GM23338 (cell line): ENCODE results near the gene THOP1. TPM values are rescaled to one million over a fixed set of nuclear protein-coding genes. Genes with fewer than 3 reads are reported as not detected.

Experiments
- ATAC-seq: fragments of 200-7000 bp; cut with Tn5 transposase; 3 replicates; pipeline ENCODE4 v1.9.1; 2020
- DNase-seq: peaks from one replicate; pipeline ENCODE4 v3.0.0-alpha.2; 2015; ENCODE audit warnings: low spot score
- H2AFZ ChIP-seq: fragments of 200-600 bp; sonication (generic); 2 replicates; pipeline ENCODE4 v1.8.0; 2016; ENCODE audit warnings: antibody characterized with exemption, mild to moderate bottlenecking, moderate library complexity
- H3F3A ChIP-seq: fragments of 200-600 bp; sonication (generic); replicated peaks from 2 replicates; pipeline ENCODE4 v1.8.0; 2017; ENCODE audit warnings: antibody characterized with exemption, mixed run types, low read depth
- H3K27ac ChIP-seq: fragments of 200-600 bp; sonication (generic); 2 replicates; pipeline ENCODE4 v1.6.1; 2016; ENCODE audit warnings: low read depth
- H3K27me3 ChIP-seq: fragments of 200-600 bp; sonication (generic); 2 replicates; pipeline ENCODE4 v1.8.0; 2016; ENCODE audit warnings: mild to moderate bottlenecking, mixed run types, moderate library complexity; ENCODE audit not compliant: insufficient read depth
- H3K36me3 ChIP-seq: fragments of 200-600 bp; sonication (generic); 2 replicates; pipeline ENCODE4 v1.8.0; 2016; ENCODE audit warnings: mild to moderate bottlenecking; ENCODE audit not compliant: insufficient read depth
- H3K4me1 ChIP-seq: fragments of 200-600 bp; sonication (generic); 2 replicates; pipeline ENCODE4 v1.8.0; 2016; ENCODE audit warnings: mild to moderate bottlenecking, moderate library complexity; ENCODE audit not compliant: insufficient read depth
- H3K4me2 ChIP-seq: fragments of 200-600 bp; sonication (generic); 2 replicates; pipeline ENCODE4 v1.7.1; 2017; ENCODE audit warnings: mixed run types
- H3K4me3 ChIP-seq: fragments of 200-600 bp; sonication (generic); 2 replicates; pipeline ENCODE4 v1.6.1; 2016; ENCODE audit warnings: mixed run types
- H3K79me2 ChIP-seq: fragments of 200-600 bp; sonication (generic); replicated peaks from 2 replicates; pipeline ENCODE4 v1.8.0; 2017; ENCODE audit warnings: mild to moderate bottlenecking; ENCODE audit not compliant: insufficient read depth
- H3K9me2 ChIP-seq: fragments of 200-600 bp; sonication (generic); 2 replicates; pipeline ENCODE4 v1.8.0; 2017; ENCODE audit not compliant: insufficient read depth
- H4K20me1 ChIP-seq: fragments of 200-600 bp; sonication (generic); replicated peaks from 2 replicates; pipeline ENCODE4 v1.8.0; 2017; ENCODE audit warnings: mild to moderate bottlenecking; ENCODE audit not compliant: insufficient read depth
- H3K27ac Mint-ChIP-seq: 2 replicates; pipeline ENCODE4 v1.8.0; 2020; ENCODE audit warnings: inconsistent platforms, mild to moderate bottlenecking, moderate library complexity, mixed read lengths
- H3K27me3 Mint-ChIP-seq: 3 replicates; pipeline ENCODE4 v1.8.0; 2022; ENCODE audit warnings: low read depth, mild to moderate bottlenecking, moderate library complexity, mixed read lengths, inconsistent platforms; ENCODE audit not compliant: insufficient read depth, poor library complexity
- H3K36me3 Mint-ChIP-seq: 3 replicates; pipeline ENCODE4 v1.8.0; 2021; ENCODE audit warnings: low read depth, mild to moderate bottlenecking, inconsistent platforms, moderate library complexity, mixed read lengths
- H3K4me1 Mint-ChIP-seq: 3 replicates; pipeline ENCODE4 v1.8.0; 2020; ENCODE audit warnings: mild to moderate bottlenecking, inconsistent platforms, mixed read lengths
- H3K4me3 Mint-ChIP-seq: 3 replicates; pipeline ENCODE4 v1.8.0; 2021; ENCODE audit warnings: moderate library complexity, mild to moderate bottlenecking, inconsistent platforms, mixed read lengths
- H3K9me3 Mint-ChIP-seq: 3 replicates; pipeline ENCODE4 v1.8.0; 2020; ENCODE audit warnings: moderate library complexity, mild to moderate bottlenecking, inconsistent platforms, mixed read lengths
- CREB1 ChIP-seq: fragments of 250-450 bp; sonication (Bioruptor Pico); IDR thresholded peaks from 2 replicates; pipeline ENCODE4 v1.5.0; 2020; ENCODE audit warnings: low read depth, mild to moderate bottlenecking, moderate library complexity
- EZH2 ChIP-seq: fragments of 200-600 bp; sonication (generic); IDR thresholded peaks from one replicate; pipeline ENCODE4 v1.8.0; 2017; ENCODE audit warnings: antibody characterized with exemption, mild to moderate bottlenecking, low read depth; ENCODE audit not compliant: unreplicated experiment
- EZH2phosphoT487 ChIP-seq: fragments of 200-600 bp; sonication (generic); IDR thresholded peaks from one replicate; pipeline ENCODE4 v1.8.1; 2018; ENCODE audit warnings: antibody characterized with exemption; ENCODE audit not compliant: unreplicated experiment
- JUNB ChIP-seq: IDR thresholded peaks from one replicate; pipeline ENCODE4 v1.6.1; 2016; ENCODE audit warnings: antibody characterized with exemption; ENCODE audit not compliant: unreplicated experiment
- NANOG ChIP-seq: IDR thresholded peaks from 2 replicates; pipeline ENCODE4 v1.6.1; 2016; ENCODE audit warnings: antibody characterized with exemption, borderline replicate concordance
- POLR2AphosphoS5 ChIP-seq: IDR thresholded peaks from 2 replicates; pipeline ENCODE4 v1.6.1; 2016; ENCODE audit warnings: antibody characterized with exemption, low read depth
- STAT1 ChIP-seq: IDR thresholded peaks from one replicate; pipeline ENCODE4 v1.6.1; 2016; ENCODE audit warnings: antibody characterized with exemption; ENCODE audit not compliant: unreplicated experiment
- ZNF114 ChIP-seq: fragments of 250-450 bp; sonication (Bioruptor Pico); IDR thresholded peaks from 2 replicates; pipeline ENCODE4 v1.5.0; 2020; ENCODE audit warnings: mild to moderate bottlenecking, moderate library complexity
- ZNF331 ChIP-seq: fragments of 250-450 bp; sonication (Bioruptor Pico); IDR thresholded peaks from 2 replicates; pipeline ENCODE4 v1.5.0; 2020; ENCODE audit warnings: low read depth, mild to moderate bottlenecking, moderate library complexity
- polyA plus RNA-seq: library from polyadenylated mRNA; unstranded; fragments of >200 nt; fragmentation: Nextera tagmentation; extraction: Ambion mirVana; gene quantifications from 2 replicates; pipeline ENCODE4 v1.2.1, GENCODE V29; 2016
- total RNA-seq: library from RNA; depleted of rRNA; stranded (reverse); fragments of >200 nt; shearing (Covaris generic); gene quantifications from 2 replicates; pipeline ENCODE4 v1.2.3, GENCODE V29; 2014
- TF ChIP-seq, protein P1 (sequence below): fragments of 250-450 bp; sonication (Bioruptor Pico); IDR thresholded peaks from 2 replicates; pipeline ENCODE4 v1.5.0; 2020; ENCODE audit warnings: mild to moderate bottlenecking, moderate library complexity
- TF ChIP-seq, protein P2 (sequence below), 2 experiments: fragments of 200-600 bp in 1 of 2; sonication (generic) in 1 of 2; conservative IDR thresholded peaks; 2 replicates each; pipeline versions ENCODE4 v1.5.1 to v1.6.1; 2016 to 2017; ENCODE audit warnings: antibody characterized with exemption in 2 of 2, low read depth in 2 of 2, mild to moderate bottlenecking in 2 of 2, moderate library complexity in 1 of 2
- TF ChIP-seq, protein P3 (sequence below): IDR thresholded peaks from 2 replicates; pipeline ENCODE4 v1.6.1; 2016; ENCODE audit warnings: antibody characterized with exemption
- TF ChIP-seq, protein P4 (sequence below): IDR thresholded peaks from one replicate; pipeline ENCODE4 v1.6.1; 2018; ENCODE audit warnings: antibody characterized with exemption; ENCODE audit not compliant: unreplicated experiment

Gene THOP1
- total and polyA plus RNA-seq, 2 experiments from 2014 or later: 110 to 229 TPM

DNA sequence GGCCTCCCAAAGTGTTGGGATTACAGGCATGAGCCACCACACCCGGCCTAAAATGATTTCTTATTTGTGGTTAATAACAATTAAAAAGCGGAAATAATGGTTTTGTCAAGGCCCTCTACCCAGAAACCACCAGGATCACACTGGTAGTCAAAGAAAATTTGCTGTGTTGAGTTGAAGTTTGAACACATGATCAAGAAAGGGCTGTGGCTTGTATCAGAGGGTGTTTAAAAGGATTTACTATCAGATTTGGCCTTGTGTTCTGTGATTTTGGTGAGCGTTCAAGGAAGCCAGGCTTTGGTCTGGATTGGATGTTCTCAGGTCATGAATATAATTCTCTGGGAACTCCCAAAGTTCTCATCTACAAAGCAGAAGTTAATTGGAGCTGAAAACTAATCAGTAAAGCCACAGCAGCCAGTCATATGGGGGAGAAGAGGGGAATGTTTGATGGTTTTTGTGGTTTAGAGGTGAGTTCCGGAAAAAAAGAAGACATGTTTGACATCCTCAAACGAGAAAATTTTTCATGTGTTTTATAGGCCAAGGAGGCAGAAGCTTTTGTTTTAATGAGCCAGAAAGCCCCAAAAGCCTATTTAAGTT lies 71.3 kb downstream of the THOP1 start:
- no peak for DNase-seq
- Histone ChIP-seq H3K9me2 (no peaks in the 10 kb centered on the region), H3K4me3 (no peak overlapping the region), H3K4me2 (no peak overlapping the region), H3K27me3 (no peaks in the 10 kb centered on the region), H3K79me2 (no peaks in the 10 kb centered on the region), H3F3A (no peaks in the 10 kb centered on the region), H3K27ac (no peak overlapping the region), H3K36me3 (peaks cover 45% of the 10 kb centered on the region), H3K4me1 (no peaks in the 10 kb centered on the region), H2AFZ (no peak overlapping the region), H4K20me1 (no peaks in the 10 kb centered on the region)
- Mint-ChIP-seq H3K27me3 (peaks cover 11% of the 10 kb centered on the region), H3K36me3 (peaks cover 67% of the 10 kb centered on the region), H3K9me3 (peaks cover 95% of the 10 kb centered on the region), H3K27ac (no peak overlapping the region), H3K4me1 (no peaks in the 10 kb centered on the region), H3K4me3 (no peak overlapping the region)
- no peak for ATAC-seq
- no peak for TF ChIP-seq EZH2phosphoT487
- no peak for TF ChIP-seq EZH2
- TF ChIP-seq ZNF114 (CRISPR knock-in tag): no peak
- TF ChIP-seq, protein P1, sequence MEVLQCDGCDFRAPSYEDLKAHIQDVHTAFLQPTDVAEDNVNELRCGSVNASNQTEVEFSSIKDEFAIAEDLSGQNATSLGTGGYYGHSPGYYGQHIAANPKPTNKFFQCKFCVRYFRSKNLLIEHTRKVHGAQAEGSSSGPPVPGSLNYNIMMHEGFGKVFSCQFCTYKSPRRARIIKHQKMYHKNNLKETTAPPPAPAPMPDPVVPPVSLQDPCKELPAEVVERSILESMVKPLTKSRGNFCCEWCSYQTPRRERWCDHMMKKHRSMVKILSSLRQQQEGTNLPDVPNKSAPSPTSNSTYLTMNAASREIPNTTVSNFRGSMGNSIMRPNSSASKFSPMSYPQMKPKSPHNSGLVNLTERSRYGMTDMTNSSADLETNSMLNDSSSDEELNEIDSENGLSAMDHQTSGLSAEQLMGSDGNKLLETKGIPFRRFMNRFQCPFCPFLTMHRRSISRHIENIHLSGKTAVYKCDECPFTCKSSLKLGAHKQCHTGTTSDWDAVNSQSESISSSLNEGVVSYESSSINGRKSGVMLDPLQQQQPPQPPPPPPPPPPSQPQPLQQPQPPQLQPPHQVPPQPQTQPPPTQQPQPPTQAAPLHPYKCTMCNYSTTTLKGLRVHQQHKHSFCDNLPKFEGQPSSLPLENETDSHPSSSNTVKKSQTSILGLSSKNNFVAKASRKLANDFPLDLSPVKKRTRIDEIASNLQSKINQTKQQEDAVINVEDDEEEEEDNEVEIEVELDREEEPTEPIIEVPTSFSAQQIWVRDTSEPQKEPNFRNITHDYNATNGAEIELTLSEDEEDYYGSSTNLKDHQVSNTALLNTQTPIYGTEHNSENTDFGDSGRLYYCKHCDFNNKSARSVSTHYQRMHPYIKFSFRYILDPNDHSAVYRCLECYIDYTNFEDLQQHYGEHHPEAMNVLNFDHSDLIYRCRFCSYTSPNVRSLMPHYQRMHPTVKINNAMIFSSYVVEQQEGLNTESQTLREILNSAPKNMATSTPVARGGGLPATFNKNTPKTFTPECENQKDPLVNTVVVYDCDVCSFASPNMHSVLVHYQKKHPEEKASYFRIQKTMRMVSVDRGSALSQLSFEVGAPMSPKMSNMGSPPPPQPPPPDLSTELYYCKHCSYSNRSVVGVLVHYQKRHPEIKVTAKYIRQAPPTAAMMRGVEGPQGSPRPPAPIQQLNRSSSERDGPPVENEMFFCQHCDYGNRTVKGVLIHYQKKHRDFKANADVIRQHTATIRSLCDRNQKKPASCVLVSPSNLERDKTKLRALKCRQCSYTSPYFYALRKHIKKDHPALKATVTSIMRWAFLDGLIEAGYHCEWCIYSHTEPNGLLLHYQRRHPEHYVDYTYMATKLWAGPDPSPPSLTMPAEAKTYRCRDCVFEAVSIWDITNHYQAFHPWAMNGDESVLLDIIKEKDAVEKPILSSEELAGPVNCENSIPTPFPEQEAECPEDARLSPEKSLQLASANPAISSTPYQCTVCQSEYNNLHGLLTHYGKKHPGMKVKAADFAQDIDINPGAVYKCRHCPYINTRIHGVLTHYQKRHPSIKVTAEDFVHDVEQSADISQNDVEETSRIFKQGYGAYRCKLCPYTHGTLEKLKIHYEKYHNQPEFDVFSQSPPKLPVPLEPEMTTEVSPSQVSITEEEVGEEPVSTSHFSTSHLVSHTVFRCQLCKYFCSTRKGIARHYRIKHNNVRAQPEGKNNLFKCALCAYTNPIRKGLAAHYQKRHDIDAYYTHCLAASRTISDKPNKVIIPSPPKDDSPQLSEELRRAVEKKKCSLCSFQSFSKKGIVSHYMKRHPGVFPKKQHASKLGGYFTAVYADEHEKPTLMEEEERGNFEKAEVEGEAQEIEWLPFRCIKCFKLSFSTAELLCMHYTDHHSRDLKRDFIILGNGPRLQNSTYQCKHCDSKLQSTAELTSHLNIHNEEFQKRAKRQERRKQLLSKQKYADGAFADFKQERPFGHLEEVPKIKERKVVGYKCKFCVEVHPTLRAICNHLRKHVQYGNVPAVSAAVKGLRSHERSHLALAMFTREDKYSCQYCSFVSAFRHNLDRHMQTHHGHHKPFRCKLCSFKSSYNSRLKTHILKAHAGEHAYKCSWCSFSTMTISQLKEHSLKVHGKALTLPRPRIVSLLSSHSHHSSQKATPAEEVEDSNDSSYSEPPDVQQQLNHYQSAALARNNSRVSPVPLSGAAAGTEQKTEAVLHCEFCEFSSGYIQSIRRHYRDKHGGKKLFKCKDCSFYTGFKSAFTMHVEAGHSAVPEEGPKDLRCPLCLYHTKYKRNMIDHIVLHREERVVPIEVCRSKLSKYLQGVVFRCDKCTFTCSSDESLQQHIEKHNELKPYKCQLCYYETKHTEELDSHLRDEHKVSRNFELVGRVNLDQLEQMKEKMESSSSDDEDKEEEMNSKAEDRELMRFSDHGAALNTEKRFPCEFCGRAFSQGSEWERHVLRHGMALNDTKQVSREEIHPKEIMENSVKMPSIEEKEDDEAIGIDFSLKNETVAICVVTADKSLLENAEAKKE (CRISPR knock-in tag): no peak
- TF ChIP-seq, protein P2, sequence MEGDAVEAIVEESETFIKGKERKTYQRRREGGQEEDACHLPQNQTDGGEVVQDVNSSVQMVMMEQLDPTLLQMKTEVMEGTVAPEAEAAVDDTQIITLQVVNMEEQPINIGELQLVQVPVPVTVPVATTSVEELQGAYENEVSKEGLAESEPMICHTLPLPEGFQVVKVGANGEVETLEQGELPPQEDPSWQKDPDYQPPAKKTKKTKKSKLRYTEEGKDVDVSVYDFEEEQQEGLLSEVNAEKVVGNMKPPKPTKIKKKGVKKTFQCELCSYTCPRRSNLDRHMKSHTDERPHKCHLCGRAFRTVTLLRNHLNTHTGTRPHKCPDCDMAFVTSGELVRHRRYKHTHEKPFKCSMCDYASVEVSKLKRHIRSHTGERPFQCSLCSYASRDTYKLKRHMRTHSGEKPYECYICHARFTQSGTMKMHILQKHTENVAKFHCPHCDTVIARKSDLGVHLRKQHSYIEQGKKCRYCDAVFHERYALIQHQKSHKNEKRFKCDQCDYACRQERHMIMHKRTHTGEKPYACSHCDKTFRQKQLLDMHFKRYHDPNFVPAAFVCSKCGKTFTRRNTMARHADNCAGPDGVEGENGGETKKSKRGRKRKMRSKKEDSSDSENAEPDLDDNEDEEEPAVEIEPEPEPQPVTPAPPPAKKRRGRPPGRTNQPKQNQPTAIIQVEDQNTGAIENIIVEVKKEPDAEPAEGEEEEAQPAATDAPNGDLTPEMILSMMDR (conservative IDR thresholded peaks at IDR 0.05; ENCODE audit: low read depth in 2 of 2): no peak
- TF ChIP-seq, protein P3, sequence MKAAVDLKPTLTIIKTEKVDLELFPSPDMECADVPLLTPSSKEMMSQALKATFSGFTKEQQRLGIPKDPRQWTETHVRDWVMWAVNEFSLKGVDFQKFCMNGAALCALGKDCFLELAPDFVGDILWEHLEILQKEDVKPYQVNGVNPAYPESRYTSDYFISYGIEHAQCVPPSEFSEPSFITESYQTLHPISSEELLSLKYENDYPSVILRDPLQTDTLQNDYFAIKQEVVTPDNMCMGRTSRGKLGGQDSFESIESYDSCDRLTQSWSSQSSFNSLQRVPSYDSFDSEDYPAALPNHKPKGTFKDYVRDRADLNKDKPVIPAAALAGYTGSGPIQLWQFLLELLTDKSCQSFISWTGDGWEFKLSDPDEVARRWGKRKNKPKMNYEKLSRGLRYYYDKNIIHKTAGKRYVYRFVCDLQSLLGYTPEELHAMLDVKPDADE: no peak
- TF ChIP-seq POLR2AphosphoS5: no peak
- no peak for TF ChIP-seq STAT1
- no peak for TF ChIP-seq NANOG
- TF ChIP-seq, protein P4, sequence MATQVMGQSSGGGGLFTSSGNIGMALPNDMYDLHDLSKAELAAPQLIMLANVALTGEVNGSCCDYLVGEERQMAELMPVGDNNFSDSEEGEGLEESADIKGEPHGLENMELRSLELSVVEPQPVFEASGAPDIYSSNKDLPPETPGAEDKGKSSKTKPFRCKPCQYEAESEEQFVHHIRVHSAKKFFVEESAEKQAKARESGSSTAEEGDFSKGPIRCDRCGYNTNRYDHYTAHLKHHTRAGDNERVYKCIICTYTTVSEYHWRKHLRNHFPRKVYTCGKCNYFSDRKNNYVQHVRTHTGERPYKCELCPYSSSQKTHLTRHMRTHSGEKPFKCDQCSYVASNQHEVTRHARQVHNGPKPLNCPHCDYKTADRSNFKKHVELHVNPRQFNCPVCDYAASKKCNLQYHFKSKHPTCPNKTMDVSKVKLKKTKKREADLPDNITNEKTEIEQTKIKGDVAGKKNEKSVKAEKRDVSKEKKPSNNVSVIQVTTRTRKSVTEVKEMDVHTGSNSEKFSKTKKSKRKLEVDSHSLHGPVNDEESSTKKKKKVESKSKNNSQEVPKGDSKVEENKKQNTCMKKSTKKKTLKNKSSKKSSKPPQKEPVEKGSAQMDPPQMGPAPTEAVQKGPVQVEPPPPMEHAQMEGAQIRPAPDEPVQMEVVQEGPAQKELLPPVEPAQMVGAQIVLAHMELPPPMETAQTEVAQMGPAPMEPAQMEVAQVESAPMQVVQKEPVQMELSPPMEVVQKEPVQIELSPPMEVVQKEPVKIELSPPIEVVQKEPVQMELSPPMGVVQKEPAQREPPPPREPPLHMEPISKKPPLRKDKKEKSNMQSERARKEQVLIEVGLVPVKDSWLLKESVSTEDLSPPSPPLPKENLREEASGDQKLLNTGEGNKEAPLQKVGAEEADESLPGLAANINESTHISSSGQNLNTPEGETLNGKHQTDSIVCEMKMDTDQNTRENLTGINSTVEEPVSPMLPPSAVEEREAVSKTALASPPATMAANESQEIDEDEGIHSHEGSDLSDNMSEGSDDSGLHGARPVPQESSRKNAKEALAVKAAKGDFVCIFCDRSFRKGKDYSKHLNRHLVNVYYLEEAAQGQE: no peak
- no peak for TF ChIP-seq CREB1 (CRISPR knock-in tag)
- TF ChIP-seq JUNB: no peak
- TF ChIP-seq ZNF331 (CRISPR knock-in tag): no peak
